ENCODE measurements around the gene EPB41L5. TPM values are rescaled to one million over a fixed set of nuclear protein-coding genes. Genes with fewer than 3 reads are reported as not detected.

Gene EPB41L5
- total RNA-seq, 3 donors from 2014 or later, result 24.8 to 57.8 (median 42.3) TPM

DNA sequence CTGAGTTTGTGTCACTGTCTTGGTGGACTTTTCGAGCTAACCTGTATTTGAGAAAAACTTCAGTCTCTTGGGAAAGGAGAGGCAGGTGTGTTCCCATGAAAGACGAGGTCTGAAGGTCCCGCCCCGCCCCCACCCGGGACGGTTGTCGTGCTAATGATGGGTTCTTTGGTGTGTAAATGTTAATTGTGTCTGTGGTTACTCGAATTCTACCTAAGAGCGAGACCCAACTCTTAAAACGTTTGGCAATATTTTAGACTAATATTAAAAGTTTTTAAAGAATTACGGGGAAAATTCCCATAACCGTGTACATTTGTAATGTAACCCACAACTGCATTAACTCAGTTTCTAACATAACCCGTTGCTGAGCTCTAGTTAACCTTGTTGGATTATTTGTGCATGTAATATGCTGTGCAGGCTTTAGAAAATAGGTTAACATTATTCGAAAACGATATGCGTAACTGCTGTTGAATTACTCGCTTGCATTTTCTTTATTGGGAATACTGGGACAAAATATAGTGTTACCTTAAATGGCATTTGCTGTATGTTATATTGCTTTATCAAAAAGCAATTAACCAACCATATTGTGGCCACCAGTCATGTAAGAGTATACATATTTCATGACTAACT, 833 bp downstream of the EPB41L5 start:
- TF ChIP-seq POLR2AphosphoS5 (IDR thresholded peaks at IDR 0.05), result no peak
- TF ChIP-seq, protein P1, sequence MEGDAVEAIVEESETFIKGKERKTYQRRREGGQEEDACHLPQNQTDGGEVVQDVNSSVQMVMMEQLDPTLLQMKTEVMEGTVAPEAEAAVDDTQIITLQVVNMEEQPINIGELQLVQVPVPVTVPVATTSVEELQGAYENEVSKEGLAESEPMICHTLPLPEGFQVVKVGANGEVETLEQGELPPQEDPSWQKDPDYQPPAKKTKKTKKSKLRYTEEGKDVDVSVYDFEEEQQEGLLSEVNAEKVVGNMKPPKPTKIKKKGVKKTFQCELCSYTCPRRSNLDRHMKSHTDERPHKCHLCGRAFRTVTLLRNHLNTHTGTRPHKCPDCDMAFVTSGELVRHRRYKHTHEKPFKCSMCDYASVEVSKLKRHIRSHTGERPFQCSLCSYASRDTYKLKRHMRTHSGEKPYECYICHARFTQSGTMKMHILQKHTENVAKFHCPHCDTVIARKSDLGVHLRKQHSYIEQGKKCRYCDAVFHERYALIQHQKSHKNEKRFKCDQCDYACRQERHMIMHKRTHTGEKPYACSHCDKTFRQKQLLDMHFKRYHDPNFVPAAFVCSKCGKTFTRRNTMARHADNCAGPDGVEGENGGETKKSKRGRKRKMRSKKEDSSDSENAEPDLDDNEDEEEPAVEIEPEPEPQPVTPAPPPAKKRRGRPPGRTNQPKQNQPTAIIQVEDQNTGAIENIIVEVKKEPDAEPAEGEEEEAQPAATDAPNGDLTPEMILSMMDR (IDR thresholded peaks at IDR 0.05), result no peak
- no peaks in the 10 kb centered on the region for H3K27me3 ChIP-seq
- H3K4me3 ChIP-seq, result peak overlapping the region; percentile 84 to 99 (median 98)
- H3K4me1 ChIP-seq, result no peaks in the 10 kb centered on the region
- H3K27ac ChIP-seq, result peak overlapping the region; percentile 95
- H3K9me3 ChIP-seq, result no peaks in the 10 kb centered on the region
- no peak for DNase-seq (ENCODE audit: low spot score in 2 of 2)
- intact Hi-C loops (cut with DNase I; ENCODE audit: low total_unique reads), result no loop called here
- no peaks in the 10 kb centered on the region for H3K36me3 ChIP-seq

DNA sequence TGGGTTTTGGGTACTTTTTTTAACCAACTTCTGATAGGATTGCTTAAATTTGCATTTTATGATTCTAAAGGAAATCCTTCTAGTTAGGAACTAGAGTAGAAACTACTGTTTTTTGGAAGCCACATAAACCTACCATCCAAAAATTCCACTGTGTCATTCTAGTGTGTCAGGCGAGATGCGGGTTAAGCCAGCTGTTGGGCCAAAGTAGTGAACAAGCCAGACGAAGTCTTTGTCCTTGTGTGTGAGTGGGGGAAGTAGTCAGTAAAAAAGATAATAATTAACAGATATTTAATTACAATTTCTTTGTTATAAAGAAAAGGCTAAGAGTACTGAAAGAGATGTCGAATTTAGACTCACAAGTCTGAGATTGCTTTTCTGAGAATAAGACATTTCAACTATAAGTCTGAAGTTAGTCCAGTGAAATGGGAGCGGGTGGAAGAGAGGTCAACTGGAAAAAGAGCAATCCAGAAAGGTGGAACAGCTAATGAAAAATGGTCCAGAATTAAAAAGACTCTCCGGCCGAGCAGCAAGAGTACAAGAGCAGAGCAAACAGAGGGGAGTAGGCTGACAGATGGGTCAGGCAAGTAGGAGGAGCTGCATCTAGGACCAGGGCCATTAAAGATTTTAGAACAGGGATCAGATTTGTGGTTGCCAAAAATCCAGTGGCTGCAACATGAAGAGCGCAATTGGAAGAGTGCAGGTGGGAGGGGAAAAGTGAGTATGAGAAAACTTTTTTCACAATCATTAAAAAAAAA, 1.5 kb downstream of the EPB41L5 start:
- peak overlapping the region in 2 of 3 donors; percentile 98 to 99 for H3K4me3 ChIP-seq
- H3K4me1 ChIP-seq, result no peaks in the 10 kb centered on the region
- no peaks in the 10 kb centered on the region for H3K9me3 ChIP-seq
- H3K36me3 ChIP-seq, result no peaks in the 10 kb centered on the region
- H3K27ac ChIP-seq, result no peak overlapping the region
- intact Hi-C loops (cut with DNase I; ENCODE audit: low total_unique reads), result no loop called here
- no peaks in the 10 kb centered on the region for H3K27me3 ChIP-seq
- TF ChIP-seq POLR2A (IDR thresholded peaks at IDR 0.05) (no peak), POLR2AphosphoS5 (IDR thresholded peaks at IDR 0.05) (no peak)
- TF ChIP-seq, protein P1 (IDR thresholded peaks at IDR 0.05), result no peak
- DNase-seq (ENCODE audit: low spot score in 2 of 2), result no peak

DNA sequence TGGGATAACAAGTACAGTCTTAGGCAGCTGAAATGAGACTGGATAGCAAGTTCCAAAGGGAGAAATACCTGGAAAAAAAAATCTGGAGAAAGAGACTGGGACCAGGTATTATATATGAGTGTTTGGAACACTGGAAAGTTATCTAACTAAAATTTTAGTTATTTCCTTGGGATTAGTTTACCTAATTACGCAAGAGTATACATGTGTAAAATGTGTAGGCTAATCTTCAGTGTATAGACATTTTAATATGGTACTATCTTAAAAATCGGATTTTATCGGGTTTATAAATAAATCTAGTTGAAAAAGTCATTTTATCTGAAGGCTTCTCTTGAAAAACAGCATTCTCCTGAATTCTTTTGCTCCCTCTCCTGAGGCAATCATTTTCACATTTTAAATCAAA, 3.9 kb downstream of the EPB41L5 start:
- TF ChIP-seq POLR2A (IDR thresholded peaks at IDR 0.05), result no peak
- TF ChIP-seq, protein P1 (IDR thresholded peaks at IDR 0.05), result no peak
- no peak for TF ChIP-seq POLR2AphosphoS5 (IDR thresholded peaks at IDR 0.05)
- intact Hi-C loops (cut with DNase I; ENCODE audit: low total_unique reads), result no loop called here

DNA sequence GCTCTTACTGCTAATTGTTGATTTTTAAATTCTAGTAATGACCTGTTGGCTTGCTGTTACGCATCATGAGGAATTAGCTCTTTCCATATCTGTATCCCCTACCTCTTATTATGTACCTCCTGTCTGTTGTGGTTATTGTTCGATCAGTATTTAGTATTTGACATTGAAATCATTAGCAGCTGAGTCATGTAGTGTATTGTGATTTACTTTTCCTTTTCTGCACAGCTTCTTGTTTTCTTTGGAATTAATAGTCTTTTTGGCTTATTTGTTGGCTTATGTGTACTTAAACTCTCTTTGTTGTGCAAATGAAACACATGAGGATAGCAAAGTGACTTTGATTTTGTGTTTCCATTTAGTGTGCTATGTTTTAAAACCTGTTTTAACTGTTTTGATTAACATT, 4.3 kb downstream of the EPB41L5 start:
- no peak for TF ChIP-seq POLR2A (IDR thresholded peaks at IDR 0.05)
- TF ChIP-seq, protein P1 (IDR thresholded peaks at IDR 0.05), result no peak
- no peak for TF ChIP-seq POLR2AphosphoS5 (IDR thresholded peaks at IDR 0.05)
- intact Hi-C loops (cut with DNase I; ENCODE audit: low total_unique reads), result no loop called here
- H3K4me1 ChIP-seq, result no peaks in the 10 kb centered on the region
- no peak for DNase-seq (ENCODE audit: low spot score in 2 of 2)
- no peak overlapping the region for H3K4me3 ChIP-seq
- no peak overlapping the region for H3K27ac ChIP-seq
- H3K9me3 ChIP-seq, result no peaks in the 10 kb centered on the region
- no peaks in the 10 kb centered on the region for H3K36me3 ChIP-seq
- no peaks in the 10 kb centered on the region for H3K27me3 ChIP-seq

More for the DNA sequence above, 3.9 kb downstream of the EPB41L5 start:
- Histone ChIP-seq H3K36me3 (no peaks in the 10 kb centered on the region), H3K27ac (no peak overlapping the region), H3K27me3 (no peaks in the 10 kb centered on the region), H3K9me3 (no peaks in the 10 kb centered on the region), H3K4me3 (no peak overlapping the region), H3K4me1 (no peaks in the 10 kb centered on the region)
- DNase-seq (ENCODE audit: low spot score in 2 of 2), result no peak

DNA sequence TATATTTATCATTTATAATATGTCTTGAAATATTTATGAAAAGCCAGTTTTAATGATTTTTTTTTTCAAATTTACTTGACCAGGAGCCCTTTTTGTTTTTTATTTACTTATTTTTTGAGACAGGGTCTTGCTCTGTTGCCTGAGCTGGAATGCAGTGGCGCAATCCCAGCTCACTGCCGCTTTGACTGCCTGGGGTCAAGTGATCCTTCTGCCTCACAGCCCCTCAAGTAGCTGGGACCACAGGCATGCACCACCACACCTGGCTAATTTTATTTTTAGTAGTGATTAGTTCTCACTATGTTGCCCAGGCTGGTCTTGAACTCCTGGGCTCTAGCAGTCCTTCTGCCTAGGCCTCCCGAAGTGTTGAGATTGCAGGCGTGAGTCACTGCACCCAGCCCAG, 5.7 kb downstream of the EPB41L5 start:
- DNase-seq (ENCODE audit: low spot score in 2 of 2), result no peak
- TF ChIP-seq, protein P1 (IDR thresholded peaks at IDR 0.05), result no peak
- TF ChIP-seq POLR2AphosphoS5 (IDR thresholded peaks at IDR 0.05), result no peak
- intact Hi-C loops (cut with DNase I; ENCODE audit: low total_unique reads), result no loop called here
- peaks cover 0 to 3% of the 10 kb centered on the region in 2 donors for H3K9me3 ChIP-seq
- H3K27me3 ChIP-seq, result no peaks in the 10 kb centered on the region
- no peak overlapping the region for H3K4me3 ChIP-seq
- H3K36me3 ChIP-seq, result no peaks in the 10 kb centered on the region
- H3K4me1 ChIP-seq, result no peaks in the 10 kb centered on the region
- H3K27ac ChIP-seq, result no peak overlapping the region

Data from breast epithelium (tissue), 4 donors.